Measurements from ENCODE around the gene MMEL1. TPM values are rescaled to one million over a fixed set of nuclear protein-coding genes. Genes with fewer than 3 reads are reported as not detected.

The MMEL1 gene
- total RNA-seq, 1 experiment from 2014 or later, result not detected

GRCh38 chr1:2645776-2646175, 13.0 kb upstream of the MMEL1 start (continued):
- no peak for TF ChIP-seq FOXP4 (CRISPR knock-in tag; IDR thresholded peaks at IDR 0.05)
- no peak for TF ChIP-seq NFATC4 (CRISPR knock-in tag; IDR thresholded peaks at IDR 0.05)
- TF ChIP-seq AFF4 (CRISPR knock-in tag; IDR thresholded peaks at IDR 0.05; ENCODE audit: borderline replicate concordance), result no peak

GRCh38 chr1:2645143-2645542, 12.3 kb upstream of the MMEL1 start:
- no peaks in the 10 kb centered on the region; the same call in 1 of the 2 replicates for H3K4me1 Mint-ChIP-seq
- POLR2A ChIA-PET, result no interaction called here
- H3K9me3 Mint-ChIP-seq, result peaks cover 36% of the 10 kb centered on the region

GRCh38 chr1:2644591-2645101, 11.8 kb upstream of the MMEL1 start:
- ATAC-seq (no peak), DNase-seq (ENCODE audit: low spot score) (no peak)
- CTCF ChIA-PET, result no interaction called here
- H3K27me3 Mint-ChIP-seq (ENCODE audit: low read depth), result peaks cover 6% of the 10 kb centered on the region
- POLR2A ChIA-PET, result no interaction called here
- H3K27ac Mint-ChIP-seq, result no peak overlapping the region
- H3K9me3 Mint-ChIP-seq, result peaks cover 36% of the 10 kb centered on the region
- peaks cover 11% of the 10 kb centered on the region for H3K36me3 Mint-ChIP-seq
- no peaks in the 10 kb centered on the region; the same call in 1 of the 2 replicates for H3K4me1 Mint-ChIP-seq
- no peak overlapping the region for H3K4me3 Mint-ChIP-seq
- no peak for TF ChIP-seq E2F1 (CRISPR knock-in tag; IDR thresholded peaks at IDR 0.05)
- TF ChIP-seq ATF1 (CRISPR knock-in tag; IDR thresholded peaks at IDR 0.05), result no peak
- TF ChIP-seq AR (CRISPR knock-in tag; IDR thresholded peaks at IDR 0.05), result no peak
- no peak for TF ChIP-seq ETV6 (CRISPR knock-in tag; IDR thresholded peaks at IDR 0.05)
- no peak for TF ChIP-seq ZNF317 (CRISPR knock-in tag; IDR thresholded peaks at IDR 0.05; ENCODE audit: borderline replicate concordance, low read depth)
- TF ChIP-seq ZNF263 (CRISPR knock-in tag; IDR thresholded peaks at IDR 0.05; ENCODE audit: low read depth), result no peak
- no peak for TF ChIP-seq MLX (CRISPR knock-in tag; IDR thresholded peaks at IDR 0.05)
- TF ChIP-seq IRF2 (CRISPR knock-in tag; IDR thresholded peaks at IDR 0.05; ENCODE audit: borderline replicate concordance, low read depth), result no peak
- TF ChIP-seq CREB1 (CRISPR knock-in tag; IDR thresholded peaks at IDR 0.05), result no peak
- no peak for TF ChIP-seq JUN (CRISPR knock-in tag; IDR thresholded peaks at IDR 0.05)
- no peak for TF ChIP-seq NR3C1 (CRISPR knock-in tag; conservative IDR thresholded peaks at IDR 0.05; ENCODE audit: low read depth)
- no peak for TF ChIP-seq ZBTB21 (CRISPR knock-in tag; IDR thresholded peaks at IDR 0.05; ENCODE audit: borderline replicate concordance)

More at GRCh38 chr1:2645143-2645542, 12.3 kb upstream of the MMEL1 start:
- Mint-ChIP-seq H3K4me3 (no peak overlapping the region), H3K27ac (no peak overlapping the region), H3K36me3 (peaks cover 11% of the 10 kb centered on the region), H3K27me3 (ENCODE audit: low read depth) (peaks cover 6% of the 10 kb centered on the region)
- DNase-seq (ENCODE audit: low spot score), result no peak
- TF ChIP-seq, protein P1, sequence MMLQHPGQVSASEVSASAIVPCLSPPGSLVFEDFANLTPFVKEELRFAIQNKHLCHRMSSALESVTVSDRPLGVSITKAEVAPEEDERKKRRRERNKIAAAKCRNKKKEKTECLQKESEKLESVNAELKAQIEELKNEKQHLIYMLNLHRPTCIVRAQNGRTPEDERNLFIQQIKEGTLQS (CRISPR knock-in tag; conservative IDR thresholded peaks at IDR 0.05), result no peak
- TF ChIP-seq, protein P2, sequence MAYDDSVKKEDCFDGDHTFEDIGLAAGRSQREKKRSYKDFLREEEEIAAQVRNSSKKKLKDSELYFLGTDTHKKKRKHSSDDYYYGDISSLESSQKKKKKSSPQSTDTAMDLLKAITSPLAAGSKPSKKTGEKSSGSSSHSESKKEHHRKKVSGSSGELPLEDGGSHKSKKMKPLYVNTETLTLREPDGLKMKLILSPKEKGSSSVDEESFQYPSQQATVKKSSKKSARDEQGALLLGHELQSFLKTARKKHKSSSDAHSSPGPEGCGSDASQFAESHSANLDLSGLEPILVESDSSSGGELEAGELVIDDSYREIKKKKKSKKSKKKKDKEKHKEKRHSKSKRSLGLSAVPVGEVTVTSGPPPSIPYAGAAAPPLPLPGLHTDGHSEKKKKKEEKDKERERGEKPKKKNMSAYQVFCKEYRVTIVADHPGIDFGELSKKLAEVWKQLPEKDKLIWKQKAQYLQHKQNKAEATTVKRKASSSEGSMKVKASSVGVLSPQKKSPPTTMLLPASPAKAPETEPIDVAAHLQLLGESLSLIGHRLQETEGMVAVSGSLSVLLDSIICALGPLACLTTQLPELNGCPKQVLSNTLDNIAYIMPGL (CRISPR knock-in tag; IDR thresholded peaks at IDR 0.05), result no peak
- TF ChIP-seq NR2C2 (CRISPR knock-in tag; IDR thresholded peaks at IDR 0.05), result no peak
- CTCF ChIA-PET, result no interaction called here
- no peak for ATAC-seq
